CMK (cell line): ENCODE data around the gene AGPS.

Experiments used
- DNase-seq: peaks from one replicate; pipeline ENCODE4 v3.0.0-alpha.2; 2010; ENCODE audit warnings: low read depth

Gene AGPS

DNA sequence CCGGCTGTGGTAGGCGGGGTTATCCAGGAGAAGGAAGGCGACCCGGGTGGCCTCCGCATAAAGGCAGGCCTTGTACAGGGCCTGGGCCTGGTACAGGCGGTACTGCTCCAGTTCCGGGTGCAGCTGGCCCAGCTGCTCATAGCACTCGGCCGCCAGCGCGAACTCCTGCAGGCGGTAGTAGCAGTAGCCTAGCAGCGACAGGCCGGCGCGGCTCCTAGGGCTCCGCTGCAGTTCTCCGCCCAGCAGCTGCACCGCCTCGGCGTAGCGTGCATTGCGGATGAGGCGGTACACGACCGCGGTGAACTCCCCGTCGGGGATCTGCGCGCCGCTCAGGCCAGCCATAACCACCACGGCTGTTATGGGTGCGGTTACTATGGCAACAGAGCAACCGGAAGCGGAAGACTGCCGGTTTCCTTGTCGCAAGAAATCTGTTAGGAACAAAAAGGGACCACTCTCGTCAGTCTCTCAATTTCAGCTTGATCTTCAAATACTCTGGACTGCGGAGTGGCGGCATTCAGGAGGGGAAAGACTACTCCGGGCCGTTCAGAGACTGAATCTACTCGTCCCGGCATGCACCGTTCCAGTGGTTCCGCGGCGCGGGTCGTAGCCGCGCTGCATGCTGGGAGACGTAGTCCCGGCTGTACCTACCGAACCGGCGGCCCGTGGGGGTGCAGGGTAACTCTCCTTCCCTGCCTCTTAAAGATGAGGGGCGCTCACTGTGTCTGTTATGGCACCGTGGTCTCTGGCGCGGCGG is 160.0 kb downstream of the AGPS start:
- DNase-seq, result peak; percentile 63

DNA sequence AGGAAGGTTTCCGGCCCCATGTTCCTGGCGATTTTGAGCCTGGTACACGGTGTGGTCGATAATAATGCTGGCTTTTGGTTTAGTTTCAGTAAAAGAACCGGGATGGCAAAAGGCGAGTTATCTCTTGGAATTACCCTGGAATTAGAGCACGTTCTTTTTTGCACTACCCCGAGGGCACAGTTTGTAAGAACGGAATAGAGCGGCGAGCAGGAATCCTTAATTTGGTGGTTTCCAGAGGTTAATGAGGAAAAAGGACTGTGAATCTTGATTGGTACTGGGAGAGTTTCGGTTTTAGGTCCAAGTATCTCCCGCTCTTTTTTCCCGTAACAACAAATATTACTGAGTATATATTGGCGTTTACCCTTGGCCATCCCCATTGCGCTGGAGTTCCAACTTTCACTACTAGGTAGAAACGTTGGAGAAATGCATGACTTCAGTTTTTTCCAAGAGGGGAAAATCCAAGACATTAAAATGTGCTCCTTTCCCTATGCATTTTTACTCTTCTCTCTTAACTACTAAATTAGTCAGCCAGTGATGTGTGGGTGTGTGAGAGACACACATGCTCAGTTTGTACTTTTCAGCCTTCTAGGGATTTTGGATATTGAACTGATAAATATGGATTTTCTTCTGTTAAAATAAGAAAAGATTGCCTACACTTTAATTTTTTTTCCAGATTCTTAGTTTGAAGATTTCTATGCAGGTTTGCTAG is 160.8 kb downstream of the AGPS start:
- no peak for DNase-seq

DNA sequence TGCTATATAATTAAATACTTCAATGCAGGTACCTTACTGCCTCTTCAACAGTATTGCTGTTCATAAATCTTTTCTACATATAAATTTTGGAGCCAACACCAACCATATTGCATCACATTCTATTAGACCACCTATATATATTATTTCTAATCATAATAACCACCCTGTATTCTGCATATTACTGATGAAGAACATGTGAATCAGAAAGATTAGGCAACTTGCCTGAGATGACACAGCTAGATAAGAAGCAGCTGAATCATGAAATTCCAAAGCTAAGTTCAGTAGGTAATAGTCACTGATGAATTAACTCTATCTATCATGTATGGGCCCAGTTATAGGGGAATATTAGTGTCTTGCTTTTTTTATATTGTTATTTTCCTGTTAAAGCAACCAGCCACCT is 161.8 kb downstream of the AGPS start:
- DNase-seq, result no peak

DNA sequence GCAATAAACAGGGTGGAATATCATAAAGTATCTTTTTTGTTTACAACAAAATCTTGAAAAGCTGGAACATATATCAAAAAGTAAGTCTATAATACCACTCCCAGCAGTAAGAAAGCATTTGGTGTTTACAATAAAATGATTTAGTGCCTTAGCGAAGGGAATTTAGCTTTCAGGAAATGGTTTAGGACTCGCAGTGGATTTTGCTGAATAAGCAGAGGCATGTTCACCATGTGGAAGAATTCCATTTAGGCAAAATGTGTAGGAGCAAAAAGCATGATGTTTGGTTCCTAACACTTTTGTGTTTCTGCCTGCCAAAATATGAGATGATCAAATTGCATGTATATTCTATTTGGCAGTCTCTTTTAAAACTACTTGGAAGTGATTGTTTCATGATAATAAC is 163.6 kb downstream of the AGPS start:
- DNase-seq, result no peak

DNA sequence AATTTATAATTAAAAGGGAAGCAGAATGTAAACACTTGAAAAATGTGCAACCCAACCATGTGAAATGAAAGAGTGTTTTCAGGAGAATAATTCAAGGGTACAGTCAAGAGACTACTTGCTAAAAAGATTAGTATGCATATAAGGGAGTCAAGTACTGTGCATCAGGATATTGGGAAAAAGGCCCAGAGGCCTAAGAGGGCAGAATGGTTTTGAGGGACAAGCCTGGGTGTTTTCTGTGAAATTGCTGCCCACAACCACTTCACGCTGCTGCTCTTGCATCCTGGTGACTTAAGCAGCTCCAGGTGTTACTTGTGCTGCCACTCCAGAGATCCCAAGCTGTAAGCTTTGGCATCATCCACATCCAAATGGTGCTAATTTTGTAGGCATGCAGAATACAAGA is 165.2 kb downstream of the AGPS start:
- DNase-seq, result no peak

DNA sequence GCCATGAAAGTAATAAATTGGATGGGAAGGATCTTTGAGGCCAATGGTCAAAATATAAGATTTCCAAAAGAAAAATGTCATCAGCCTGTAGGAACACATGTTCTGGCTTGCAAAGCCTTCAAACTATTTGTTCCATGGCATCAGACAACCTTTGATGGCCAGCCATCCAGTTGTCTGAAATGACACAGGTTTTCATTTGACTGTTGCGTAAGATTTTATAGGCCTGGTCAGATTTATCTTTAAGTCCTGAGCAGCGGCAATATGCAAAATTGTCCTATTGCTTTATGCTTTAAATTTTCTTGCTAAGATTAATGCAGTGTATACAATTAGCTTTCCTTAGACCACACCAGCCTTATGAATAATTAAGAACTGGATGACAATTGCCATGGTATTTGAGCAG is 167.1 kb downstream of the AGPS start:
- no peak for DNase-seq

DNA sequence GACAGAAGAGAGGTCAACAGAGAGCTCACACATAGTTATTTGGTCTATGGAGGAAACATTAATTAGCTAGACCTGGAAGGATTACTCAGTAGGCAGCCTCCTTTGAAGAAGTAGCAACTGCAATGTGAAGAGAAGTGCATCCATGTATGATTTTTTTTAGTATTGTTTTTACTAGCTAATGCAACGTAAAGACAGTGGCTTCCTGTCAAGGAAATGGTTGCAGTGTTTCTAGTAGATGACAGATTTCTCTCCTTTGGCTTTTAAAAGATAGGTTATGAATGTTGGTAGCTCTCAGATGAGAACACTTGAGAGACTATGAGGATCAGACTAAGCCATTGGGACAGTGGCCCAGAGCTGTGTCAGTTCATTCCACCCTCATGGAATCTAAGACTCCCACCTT is 175.8 kb downstream of the AGPS start:
- no peak for DNase-seq

DNA sequence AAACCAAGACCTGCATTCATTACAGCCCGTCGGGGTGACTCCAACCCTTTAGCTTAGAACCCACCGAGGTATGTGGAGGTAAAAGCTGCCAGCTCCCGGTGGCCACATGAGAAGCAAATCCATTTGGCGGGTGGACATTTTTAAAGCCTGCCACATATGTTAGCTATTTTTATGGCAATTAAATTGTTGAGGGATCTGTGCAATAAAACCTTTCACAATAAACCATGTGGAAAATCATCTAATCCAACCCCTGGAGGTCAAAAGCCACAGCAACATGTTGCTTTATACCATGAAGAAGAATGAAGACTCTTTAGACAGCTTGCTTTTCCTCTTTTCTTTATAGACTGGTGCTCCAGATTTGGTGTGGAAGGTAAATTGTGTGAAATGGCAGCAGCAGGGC is 176.3 kb downstream of the AGPS start:
- no peak for DNase-seq

DNA sequence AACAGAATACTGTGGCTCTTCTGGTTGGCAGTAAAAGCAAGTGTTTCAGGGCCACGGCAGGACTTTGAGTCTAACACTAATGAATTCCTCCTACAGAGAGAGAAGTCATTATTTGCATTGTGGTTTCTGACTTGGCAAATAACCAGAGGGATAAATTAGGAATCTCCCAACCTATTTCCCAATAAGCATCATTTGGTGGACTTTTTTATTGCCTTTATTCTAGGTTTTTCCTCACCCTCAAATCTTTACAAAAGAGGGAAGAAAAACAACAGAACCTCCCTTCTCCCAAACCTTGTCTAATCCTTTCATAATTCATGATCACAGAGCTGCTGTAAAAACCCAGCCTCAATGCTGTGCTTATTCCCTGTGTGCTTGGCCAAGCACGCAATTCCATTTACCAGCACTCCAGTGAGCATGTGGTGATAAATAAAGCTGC is 179.7 kb downstream of the AGPS start:
- DNase-seq, result no peak

DNA sequence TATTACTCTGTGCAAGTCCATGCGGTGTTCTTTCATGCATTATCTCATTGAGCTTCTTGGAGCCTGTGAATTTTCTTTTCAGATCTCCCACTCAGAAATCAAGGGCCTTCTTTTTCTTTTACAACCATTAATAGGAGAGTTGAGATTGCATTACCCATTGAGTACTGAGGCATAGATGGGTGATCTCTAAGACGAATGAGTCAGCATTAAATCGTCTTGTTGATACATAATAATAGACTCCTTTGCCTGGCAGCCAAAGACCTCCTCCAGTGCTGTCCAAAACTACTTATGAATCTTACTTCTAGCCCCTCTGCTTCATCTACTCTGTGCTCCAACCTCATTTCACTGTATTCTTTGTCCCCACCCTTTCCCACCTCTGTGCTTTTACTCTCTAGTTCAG is 180.5 kb downstream of the AGPS start:
- no peak for DNase-seq

DNA sequence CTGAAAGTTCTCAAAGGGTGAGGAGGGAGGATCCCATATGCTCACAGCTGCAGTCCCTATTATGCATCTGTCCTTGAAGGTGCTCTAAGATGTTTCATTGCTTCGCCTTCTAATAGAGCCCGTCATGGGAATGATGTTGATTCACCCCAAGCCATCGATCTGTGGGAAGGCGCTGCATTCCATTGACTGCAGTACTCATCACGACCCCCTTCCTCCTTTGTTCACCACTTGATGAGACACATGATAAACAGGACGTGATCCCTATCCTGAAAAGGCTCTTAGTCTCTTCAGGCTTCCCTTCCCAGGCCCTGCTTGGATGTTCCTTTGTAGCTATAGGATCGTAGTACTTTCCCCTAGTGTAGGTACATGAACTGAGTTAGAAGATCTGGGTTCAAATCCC is 181.8 kb downstream of the AGPS start:
- DNase-seq, result no peak

DNA sequence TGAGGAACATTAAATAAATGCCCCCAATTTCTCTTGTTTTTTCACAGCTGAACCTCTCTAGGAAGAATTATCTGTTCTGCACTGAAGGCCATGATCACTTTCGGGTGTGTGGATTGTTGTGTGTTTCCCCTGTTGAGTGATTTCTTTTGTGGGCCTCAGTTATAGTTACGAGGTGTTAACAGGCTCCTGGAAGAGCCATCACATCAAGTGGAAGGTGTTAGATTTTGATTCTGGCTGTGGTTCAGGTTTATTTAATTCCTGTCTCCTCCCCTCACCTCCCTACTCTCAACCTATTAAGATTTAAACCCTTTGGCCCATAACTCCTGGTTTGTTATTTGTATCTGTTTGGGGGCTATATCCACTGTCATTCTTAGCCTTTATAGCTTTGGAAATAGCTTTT is 182.8 kb downstream of the AGPS start:
- no peak for DNase-seq

DNA sequence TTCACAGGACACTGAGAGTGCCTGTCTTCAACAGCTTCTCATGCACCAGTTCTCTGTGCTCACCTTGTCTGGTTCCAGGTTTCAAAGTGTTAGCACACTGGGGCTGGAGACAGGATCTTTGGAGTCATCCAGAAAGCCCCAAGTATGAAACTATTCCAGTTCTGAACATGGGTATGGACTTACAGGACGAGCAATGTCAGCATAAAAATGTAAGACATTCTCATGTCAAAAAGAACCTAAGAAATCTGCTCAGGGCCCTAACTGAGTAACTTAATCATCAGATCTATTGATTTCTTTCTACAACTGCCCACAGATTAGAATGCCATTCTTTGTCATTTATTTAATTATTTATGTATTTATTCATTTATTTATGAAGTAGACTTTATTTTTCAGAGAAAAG is 184.5 kb downstream of the AGPS start:
- no peak for DNase-seq

DNA sequence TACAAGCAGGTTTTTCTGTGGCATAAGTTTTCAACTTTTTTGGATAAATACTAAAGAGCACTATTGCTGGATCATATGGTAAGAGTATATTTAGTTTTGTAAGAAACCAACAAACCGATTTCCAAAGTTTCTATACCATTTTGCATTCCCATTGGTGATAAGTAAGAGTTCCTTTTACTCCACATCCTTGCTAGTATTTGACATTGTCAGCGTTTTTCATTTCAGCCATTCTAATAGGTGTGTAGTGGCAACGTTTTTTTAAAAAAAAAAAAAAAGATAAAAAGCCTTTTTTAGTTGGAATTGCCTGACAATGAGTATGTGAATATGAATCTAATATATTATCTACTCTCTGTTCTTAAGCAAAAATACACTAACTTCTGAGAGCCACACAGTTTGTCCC is 185.9 kb downstream of the AGPS start:
- DNase-seq, result no peak

DNA sequence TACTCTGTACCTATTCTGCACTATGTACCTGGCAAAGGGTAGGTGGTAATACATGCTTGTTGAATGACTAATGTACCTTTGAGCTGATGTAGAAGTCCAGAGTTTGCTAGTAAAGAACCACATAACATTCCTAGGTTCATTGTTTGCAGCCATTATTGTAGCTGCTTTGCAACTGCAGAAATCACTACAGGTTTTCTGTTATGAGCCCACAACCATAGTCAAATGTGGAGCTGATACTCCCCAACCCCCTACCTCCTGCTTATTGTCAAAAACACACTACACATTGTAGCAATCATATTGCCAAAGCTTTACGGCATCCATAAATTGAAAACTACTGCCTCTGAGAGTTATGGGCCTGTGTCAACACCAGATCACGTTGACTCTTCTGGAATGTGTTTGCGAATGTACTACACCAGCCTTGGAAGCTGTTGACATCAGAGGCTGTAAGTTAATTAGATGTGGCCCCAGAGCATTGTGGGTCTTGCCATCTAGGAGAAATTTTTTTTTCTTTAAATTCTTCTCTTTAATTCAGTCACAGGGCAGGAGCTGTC is 187.0 kb downstream of the AGPS start:
- no peak for DNase-seq

DNA sequence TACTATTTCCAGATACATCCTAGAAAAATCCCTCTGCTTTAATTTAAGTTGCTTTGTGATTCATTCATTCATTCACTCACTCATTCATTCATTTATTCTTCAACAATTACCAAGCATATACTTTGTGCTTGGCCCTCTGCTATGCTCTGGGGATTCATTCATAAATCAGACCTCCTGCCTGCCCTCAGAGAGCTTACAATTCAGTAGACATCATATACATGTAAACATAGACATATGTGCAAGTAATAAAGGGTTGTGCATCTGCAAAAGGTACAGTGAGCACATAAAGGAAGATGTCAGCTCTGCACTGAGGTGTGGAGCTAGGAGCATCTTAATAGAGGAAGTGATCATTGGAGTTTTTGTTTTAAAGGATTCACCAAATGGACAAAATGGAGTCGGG is 189.4 kb downstream of the AGPS start:
- no peak for DNase-seq

DNA sequence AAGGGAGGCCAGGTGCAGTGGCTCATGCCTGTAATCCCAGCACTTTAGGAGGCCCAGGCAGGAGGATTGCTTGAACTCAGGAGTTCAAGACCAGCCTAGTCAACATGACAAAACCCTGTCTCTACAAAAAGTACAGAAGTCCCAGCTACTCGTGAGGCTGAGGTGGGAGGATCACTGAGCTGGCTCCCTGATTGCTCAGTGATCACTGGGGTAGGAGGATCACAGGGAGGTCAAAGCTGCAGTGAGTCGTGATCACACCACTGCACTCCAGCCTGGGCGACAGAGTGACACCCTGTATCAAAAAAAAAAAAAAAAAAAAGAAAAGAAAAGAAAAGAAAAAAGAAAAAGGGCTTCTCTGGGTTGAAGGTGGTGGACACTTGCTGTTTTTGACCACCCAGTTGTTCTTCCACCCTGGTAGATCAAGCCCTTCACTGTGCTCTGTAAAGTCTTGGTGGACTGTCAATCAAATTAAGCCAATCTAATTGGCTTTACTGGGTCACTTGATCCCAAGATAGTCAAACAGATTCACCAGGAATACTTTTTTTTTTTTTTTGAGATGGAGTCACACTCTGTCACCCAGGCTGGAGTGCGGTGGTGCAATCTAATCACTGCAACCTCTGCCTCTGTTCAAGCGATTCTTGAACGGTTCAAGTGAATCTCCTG is 191.6 kb downstream of the AGPS start:
- no peak for DNase-seq

DNA sequence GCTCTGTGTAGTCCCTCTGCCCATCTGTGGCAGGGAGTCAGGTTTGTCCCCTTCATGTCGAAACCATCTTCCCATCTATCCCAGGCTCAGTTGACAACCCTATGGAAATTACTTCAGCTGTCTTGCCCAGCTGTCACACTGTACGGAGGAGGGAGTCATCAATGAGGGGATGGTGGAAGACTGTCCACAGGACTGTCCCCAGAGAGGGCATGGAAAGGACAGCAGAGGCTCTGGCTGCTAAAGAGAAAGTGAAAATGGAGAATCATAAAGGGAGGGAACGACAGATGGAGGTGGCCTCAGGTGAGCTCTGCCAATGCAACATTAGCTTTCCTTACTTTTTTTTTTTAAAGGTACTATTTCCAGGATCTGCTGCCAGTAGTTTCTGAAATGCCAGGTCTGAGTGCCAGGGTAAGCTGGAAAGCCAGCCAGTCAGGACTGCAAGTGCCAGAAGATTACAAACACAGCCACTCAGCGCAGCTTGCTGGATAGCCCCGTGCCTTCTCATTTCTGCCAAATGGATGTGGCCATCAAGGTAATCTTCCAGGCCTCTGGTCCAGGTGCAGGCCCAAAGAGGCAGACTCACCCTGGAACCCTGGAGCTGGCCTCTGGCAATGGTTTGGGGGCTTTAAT is 192.8 kb downstream of the AGPS start:
- no peak for DNase-seq

DNA sequence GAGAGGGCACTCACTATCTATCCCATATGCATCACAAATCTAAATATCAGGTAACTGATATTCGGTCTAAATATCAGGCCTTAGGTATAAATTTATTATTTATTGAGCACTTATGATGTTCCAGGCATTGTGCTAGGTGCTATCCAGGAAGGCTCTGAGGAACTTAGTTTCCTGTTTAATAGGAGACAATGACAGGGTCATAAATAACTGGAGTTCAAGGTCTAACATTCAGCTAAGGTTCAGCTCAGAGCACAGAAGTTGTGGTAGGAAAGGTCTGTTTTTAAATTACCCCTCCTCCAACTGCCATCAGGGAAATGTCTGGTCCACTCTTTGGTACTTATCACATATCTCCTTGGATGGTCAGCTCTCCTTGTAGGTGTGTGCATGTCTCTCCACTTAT is 193.6 kb downstream of the AGPS start:
- DNase-seq, result no peak

DNA sequence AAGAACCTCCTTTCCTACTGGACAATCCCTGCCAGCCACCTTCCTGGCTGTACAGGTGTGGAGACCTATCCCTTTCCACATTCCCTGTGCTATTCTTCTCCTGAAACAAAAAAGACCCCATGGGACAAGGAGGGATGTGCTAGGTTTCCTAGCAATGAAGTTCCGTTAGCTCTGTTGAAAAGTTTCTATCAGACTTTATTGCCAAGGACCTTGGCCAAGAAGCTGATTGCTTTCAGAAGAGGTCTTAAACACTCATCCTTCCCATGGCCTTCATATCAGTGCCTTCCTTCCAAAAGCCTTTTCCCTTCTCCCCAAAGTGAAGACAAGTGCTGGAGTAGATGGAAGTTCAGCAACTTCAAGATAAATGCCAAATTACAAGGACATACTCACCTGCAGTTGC is 194.8 kb downstream of the AGPS start:
- DNase-seq, result no peak

DNA sequence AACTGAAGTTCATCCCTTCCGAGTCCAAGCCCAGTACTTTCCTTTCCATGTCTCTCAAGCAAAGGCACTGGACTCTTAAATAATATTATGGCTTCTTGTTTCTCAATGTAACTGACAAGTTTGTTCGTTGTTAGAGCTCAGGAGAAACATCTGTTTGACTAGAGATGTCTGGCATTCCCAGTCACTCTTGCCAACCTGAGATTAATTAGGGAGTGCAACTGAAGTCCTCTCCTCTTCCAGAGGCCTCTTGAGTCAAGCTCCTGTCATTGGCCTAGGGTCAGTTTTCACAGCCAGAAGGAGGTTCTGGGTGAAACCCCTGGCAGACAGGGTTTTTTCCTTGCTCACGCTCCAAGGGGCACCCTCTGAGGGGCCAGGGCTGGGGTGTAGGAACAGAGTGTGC is 196.1 kb downstream of the AGPS start:
- DNase-seq, result no peak

DNA sequence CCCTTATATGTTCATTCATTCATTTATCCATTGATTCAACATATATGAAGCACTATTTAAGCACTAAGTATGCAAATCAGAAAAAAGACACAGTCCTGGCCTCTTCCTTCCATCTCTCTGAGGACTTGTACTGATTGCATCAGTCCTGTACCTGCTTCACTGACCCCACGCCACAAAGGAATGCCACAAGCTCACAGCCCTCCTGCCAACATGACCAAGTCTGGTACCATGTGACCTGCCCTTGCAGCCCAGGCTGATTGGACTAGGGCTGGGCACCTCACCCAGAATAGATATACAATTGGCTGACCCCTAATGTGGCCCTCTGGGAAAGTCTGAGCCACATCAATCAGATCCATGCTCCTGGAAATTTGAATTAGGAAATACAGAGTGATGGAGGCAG is 196.6 kb downstream of the AGPS start:
- no peak for DNase-seq

DNA sequence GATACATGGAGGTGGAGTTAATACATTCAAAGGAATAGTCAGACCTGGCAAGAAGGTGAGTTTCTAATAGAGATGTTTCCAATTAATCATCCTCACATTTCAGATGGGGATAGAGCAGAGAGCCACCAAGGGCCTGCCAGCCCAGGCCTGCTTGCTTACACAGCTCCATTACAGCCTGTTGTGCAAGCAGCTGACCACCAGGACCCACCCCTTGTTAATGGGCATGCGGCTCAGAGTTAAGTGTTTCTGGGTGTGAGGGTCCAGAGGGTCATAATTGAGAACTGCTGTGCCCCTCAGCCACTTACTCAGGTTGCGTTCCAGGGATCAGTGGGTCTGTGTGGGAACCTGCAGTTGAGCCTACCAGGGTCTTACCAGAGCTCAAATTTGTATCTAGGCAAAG is 199.8 kb downstream of the AGPS start:
- DNase-seq, result no peak
